ENCODE measurements around the gene GAREM2.

The GAREM2 gene

DNA sequence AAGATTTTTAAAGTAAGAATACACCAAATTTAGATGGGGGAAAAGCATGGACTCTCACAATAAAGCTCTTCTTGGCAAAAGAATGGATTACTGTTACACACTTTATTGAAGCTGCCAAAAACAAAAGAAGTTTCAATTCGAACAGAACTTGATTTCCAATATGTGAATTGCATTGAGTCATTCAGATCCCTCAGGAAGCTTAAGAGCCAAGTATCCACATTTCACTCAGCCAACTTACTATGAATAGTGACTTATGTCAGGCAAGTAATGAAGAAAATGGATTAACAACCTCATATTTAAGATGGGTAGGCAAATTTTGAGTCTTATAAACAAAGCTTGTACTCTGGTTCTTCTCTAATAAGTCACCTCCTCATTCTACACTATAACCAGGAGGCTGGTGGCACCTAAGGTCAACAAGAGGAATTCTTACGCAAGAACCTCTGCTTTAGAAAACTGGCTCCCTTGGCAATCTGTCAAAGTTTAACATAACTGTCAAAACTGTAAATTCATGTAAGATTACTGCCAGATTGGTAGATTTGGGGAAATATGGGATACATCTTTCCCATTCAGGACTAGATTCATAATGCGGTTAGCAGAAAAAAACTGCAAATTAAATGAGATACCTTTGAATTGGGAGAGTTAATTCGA, 65.5 kb downstream of the GAREM2 start:
- DNase-seq: no peak
